Mesodermal cell (in vitro differentiated cells): ENCODE results near the gene DHX29.

Experiments used
- H3K27ac ChIP-seq: 2 replicates; pipeline ENCODE4 v1.7.0; 2013; ENCODE audit warnings: mild to moderate bottlenecking, low read depth, low read length, moderate library complexity; ENCODE audit not compliant: severe bottlenecking
- H3K36me3 ChIP-seq: 2 replicates; pipeline ENCODE4 v1.7.1; 2013; ENCODE audit warnings: mild to moderate bottlenecking, low read length, moderate library complexity; ENCODE audit not compliant: control insufficient read depth, insufficient read depth
- H3K4me1 ChIP-seq: one replicate; pipeline ENCODE4 v1.7.1; 2013; ENCODE audit warnings: mild to moderate bottlenecking, low read length; ENCODE audit not compliant: insufficient read depth, control insufficient read depth, poor library complexity, severe bottlenecking
- H3K4me3 ChIP-seq: 2 replicates; pipeline ENCODE4 v1.7.0; 2013; ENCODE audit warnings: low read length, control low read depth, mild to moderate bottlenecking; ENCODE audit not compliant: insufficient read depth, poor library complexity, severe bottlenecking; ENCODE audit errors: extremely low read depth
- H3K9me3 ChIP-seq: 2 replicates; pipeline ENCODE4 v1.7.1; 2013; ENCODE audit warnings: mild to moderate bottlenecking, low read length, moderate library complexity; ENCODE audit not compliant: control insufficient read depth
- WGBS, 2 experiments: methylation state at CpG; one replicate each; pipeline ENCODE4 v1.1.5; 2013; ENCODE audit warnings: missing lambda C conversion rate in 2 of 2; ENCODE audit not compliant: insufficient coverage in 2 of 2; 5-methylcytosine and 5-hydroxymethylcytosine counted together

DHX29 gene

DNA sequence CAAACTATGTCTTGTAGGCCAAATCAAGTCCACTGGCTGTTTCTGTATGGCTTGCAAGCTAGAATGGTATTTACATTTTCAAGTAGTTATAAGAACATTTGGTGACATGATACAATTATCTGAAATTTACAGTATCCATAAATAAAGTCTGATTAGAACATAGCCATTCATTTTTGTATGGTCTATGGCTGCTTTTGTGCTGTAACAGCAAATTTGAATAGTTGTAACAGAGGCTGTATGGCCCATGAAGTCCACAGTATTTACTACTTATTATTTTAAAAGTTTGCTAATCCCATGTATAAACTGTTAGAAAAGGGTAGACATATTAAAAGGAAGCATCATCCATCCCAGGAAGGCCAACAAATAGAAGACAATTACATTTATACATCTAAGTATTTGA lies 17.7 kb downstream of the DHX29 start:
- H3K4me1 ChIP-seq = no peaks in the 10 kb centered on the region
- no peak overlapping the region for H3K4me3 ChIP-seq
- H3K36me3 ChIP-seq = peaks cover 58% of the 10 kb centered on the region
- H3K9me3 ChIP-seq = no peaks in the 10 kb centered on the region
- H3K27ac ChIP-seq = no peak overlapping the region

DNA sequence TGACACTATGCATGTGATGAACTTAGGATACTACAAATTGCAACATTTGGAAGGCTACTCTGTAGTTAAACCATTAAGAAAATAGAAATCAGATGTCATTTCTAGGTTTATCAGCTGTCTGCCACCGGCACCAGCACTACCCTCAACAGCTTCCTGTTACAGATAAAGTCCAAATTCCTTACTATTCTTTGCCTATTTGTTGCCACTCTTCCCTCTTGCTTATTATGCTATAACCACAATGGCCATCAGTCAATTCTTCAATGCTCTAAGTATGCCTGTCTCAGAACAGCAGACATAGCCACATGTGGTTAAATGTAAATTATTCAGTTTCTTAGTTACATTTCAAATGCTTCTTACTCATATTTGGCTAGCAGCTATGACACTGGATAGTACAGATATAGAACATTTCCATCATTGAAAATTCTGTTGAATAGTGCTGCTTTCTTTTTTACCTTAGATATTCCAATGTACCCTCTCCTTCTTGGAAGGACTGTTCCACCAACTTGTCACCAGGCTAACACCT lies 21.0 kb downstream of the DHX29 start:
- H3K36me3 ChIP-seq = peaks cover 53% of the 10 kb centered on the region

DNA sequence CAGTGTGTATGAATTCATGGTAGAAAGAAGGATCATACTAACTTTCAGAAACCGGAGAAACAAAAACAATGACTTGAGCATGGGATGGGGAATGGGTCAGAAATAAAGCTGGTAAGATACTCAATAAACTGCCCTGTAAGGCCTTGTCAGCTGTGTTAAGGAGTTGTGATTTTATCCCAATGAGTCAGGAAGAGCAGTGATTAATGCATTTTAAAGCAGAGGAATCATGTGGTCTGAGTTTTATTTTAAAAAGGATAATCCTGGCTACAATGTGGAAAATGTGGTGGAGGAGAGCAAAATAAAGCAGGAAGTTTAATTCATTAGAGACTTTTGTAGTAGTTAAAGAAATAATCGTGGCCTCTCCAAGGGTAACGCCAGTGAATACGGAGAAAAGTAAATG lies 28.7 kb downstream of the DHX29 start:
- WGBS, 2 experiments = 97 to 98% methylated on average over 4 of the region's 4 CpGs
- no peak overlapping the region for H3K27ac ChIP-seq

More for the DNA sequence above, 21.0 kb downstream of the DHX29 start:
- Histone ChIP-seq H3K4me1 (no peaks in the 10 kb centered on the region), H3K27ac (no peak overlapping the region), H3K9me3 (no peaks in the 10 kb centered on the region), H3K4me3 (no peak overlapping the region)
- WGBS, 2 experiments = 82 to 88% methylated on average over 1 of the region's 1 CpG

DNA sequence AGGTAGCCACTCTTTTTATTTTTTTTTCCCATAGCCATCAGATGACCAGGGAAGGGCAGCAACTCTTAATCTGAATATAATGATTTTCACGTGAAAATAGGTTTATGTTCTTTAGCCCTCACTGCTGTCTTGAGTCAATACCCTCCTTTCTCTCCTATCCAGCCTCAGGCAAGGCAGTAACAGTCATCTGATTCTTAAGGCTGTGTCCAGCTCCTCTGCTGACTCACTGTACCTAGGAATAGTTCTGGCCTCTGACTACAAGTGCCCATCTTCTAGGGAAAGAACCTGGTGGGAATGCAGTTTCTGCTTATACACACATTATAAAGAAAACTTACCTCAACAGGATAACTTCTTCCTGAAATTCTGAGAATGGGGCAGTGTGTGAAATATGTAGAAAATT lies 30.7 kb downstream of the DHX29 start:
- Histone ChIP-seq H3K4me1 (no peaks in the 10 kb centered on the region), H3K27ac (no peak overlapping the region), H3K4me3 (no peak overlapping the region), H3K36me3 (peaks cover 71% of the 10 kb centered on the region), H3K9me3 (no peaks in the 10 kb centered on the region)
- 78 to 100% methylated on average over 1 of the region's 1 CpG for WGBS, 2 experiments

More for the DNA sequence above, 28.7 kb downstream of the DHX29 start:
- Histone ChIP-seq H3K9me3 (no peaks in the 10 kb centered on the region), H3K36me3 (peaks cover 66% of the 10 kb centered on the region), H3K4me3 (no peak overlapping the region), H3K4me1 (no peaks in the 10 kb centered on the region)

DNA sequence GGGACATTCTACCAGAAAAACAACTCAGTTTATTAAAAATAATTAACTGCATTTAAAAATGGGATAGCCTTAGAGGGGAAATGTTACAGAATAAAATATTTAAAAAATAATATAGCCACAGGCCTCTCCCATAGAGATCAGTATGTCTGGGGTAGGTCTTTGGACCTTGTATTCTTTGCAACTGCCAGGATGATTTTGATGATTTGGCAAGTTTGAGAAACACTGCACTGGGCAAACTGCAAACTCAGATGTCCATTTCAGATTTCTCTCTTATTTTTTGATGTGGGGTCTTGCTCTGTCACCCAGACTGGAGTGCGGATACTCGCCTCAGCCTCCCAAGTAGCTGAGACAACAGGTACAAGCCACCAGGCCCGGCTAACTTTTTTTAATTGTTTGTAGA lies 49.2 kb downstream of the DHX29 start:
- no peak overlapping the region for H3K27ac ChIP-seq
- no peak overlapping the region for H3K4me3 ChIP-seq
- 96 to 100% methylated on average over 2 to 3 of the region's 3 CpGs for WGBS, 2 experiments
- no peaks in the 10 kb centered on the region for H3K9me3 ChIP-seq
- peaks cover 40% of the 10 kb centered on the region for H3K36me3 ChIP-seq
- no peaks in the 10 kb centered on the region for H3K4me1 ChIP-seq

DNA sequence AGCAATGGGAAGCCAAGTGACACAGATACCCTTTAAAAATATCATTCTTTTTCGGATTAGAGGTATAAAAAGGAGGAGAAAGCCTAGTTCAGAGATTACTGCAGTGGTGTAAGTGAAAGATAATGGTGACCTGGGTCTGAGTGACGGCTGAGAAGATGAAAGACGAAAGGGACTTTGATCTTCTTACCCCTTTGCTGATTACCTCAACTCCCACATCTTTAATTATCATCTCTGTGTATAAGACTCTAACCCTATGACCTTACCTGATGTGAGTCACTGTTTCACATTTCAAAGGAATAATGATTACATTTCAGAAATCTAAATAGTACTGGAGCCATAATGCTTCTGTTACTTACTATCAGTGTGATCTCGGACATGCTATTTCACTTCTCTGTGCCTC lies 52.7 kb downstream of the DHX29 start:
- H3K9me3 ChIP-seq = no peaks in the 10 kb centered on the region
- no peaks in the 10 kb centered on the region for H3K4me1 ChIP-seq
- no peak overlapping the region for H3K4me3 ChIP-seq
- peaks cover 27% of the 10 kb centered on the region for H3K36me3 ChIP-seq
- H3K27ac ChIP-seq = no peak overlapping the region
- no CpG with 5 or more reads among the region's 4 CpGs for WGBS, 2 experiments

DNA sequence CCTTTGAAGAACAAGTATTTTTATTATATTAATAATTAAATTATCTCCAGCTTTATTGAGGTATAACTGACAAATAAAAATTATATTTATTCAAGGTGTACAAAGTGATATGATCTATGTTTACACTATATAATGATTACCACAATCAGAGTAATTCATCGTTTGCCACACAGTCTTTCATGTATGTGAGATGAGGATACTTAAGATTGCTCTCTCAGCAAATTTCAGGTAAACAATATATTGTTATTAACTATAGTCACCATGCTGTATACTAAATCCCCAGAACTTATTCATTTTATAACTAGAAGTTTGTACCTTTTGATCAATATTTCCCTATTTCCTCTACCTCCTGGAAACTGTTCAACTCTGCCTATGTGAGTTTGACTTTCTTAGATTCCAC lies 57.4 kb downstream of the DHX29 start:
- Histone ChIP-seq H3K36me3 (peaks cover 2% of the 10 kb centered on the region), H3K9me3 (no peaks in the 10 kb centered on the region), H3K27ac (no peak overlapping the region), H3K4me1 (no peaks in the 10 kb centered on the region), H3K4me3 (no peak overlapping the region)
- WGBS, 2 experiments = no CpG with 5 or more reads among the region's 1 CpG

DNA sequence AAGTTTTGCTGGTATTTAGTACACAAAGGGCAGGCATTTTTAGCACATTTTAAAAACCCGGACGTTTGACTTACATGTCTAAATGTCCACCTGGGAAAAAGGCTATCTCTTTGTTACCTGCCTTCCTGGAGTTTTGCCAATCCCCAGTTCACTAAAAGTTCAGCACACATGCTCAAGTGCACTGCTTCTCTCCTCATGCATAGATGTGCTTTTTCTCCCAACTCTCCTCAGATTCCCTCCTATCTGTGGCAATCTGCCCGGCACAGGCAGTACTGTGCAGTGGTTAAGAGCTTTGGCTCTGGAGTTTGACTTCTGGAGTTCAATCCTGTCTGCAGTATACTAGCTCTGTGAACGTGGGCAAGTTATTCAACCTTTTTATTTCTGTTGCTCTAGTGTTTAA lies 65.7 kb downstream of the DHX29 start:
- no peaks in the 10 kb centered on the region for H3K36me3 ChIP-seq
- H3K27ac ChIP-seq = no peak overlapping the region
- no peak overlapping the region for H3K4me3 ChIP-seq
- no peaks in the 10 kb centered on the region for H3K4me1 ChIP-seq
- no peaks in the 10 kb centered on the region for H3K9me3 ChIP-seq
- 69 to 87% methylated on average over 3 to 4 of the region's 4 CpGs for WGBS, 2 experiments

DNA sequence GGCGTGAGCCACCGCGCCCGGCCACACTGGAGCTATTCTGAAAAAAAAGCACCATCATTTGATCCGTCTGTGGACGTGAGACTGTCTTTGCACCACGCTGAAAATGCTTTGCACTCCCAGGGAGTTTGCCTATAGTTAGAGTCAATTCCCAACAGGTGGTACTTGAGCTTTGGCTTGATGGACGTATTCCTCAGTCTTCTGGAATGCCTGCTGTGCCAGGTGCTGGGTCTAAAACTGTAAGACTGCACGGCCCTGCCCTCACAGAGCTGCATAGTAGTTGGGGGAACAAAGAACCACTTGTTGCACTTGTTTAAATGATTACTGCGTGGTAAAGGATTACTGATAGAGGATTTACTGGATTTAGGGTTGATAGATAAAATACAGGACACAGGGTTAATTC lies 70.7 kb downstream of the DHX29 start:
- H3K4me3 ChIP-seq = no peak overlapping the region
- no peaks in the 10 kb centered on the region for H3K36me3 ChIP-seq
- WGBS, 2 experiments = 71 to 73% methylated on average over 10 of the region's 10 CpGs
- H3K4me1 ChIP-seq = peaks cover 10% of the 10 kb centered on the region
- H3K27ac ChIP-seq = no peak overlapping the region
- no peaks in the 10 kb centered on the region for H3K9me3 ChIP-seq

DNA sequence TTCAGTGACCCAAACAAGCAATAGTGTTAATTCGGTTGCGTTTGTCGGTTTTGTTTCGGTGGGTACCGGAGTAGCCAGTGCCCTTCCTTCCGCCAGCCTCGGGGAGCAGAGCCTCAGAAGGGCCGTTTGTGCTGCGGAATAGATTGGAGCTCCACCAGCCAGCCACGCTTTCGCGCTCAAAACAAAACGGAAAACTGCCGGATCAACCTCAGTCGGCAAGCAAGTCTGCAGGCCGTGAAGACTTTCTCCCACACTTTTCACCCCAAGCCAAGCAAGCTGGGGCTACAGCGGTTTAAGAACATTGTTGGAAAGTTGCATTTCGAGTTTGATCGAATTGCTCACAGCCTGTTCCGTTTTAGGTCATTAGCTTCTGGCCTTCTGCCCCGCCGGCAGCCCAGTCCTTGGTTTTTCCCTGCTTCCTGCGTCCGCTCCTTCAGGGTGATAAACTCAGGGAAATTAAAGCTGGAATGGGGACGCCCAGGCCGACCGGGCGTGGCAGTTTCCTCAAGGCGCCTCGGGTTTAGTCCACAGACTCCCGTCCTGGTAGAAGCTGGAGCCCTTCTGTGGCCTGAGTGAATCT lies 73.3 kb downstream of the DHX29 start:
- 0 to 1% methylated on average over 25 to 28 of the region's 31 CpGs for WGBS, 2 experiments
- Histone ChIP-seq H3K9me3 (no peaks in the 10 kb centered on the region), H3K27ac (no peak overlapping the region), H3K4me1 (peaks cover 17% of the 10 kb centered on the region), H3K4me3 (peak overlapping the region; percentile 44), H3K36me3 (no peaks in the 10 kb centered on the region)

DNA sequence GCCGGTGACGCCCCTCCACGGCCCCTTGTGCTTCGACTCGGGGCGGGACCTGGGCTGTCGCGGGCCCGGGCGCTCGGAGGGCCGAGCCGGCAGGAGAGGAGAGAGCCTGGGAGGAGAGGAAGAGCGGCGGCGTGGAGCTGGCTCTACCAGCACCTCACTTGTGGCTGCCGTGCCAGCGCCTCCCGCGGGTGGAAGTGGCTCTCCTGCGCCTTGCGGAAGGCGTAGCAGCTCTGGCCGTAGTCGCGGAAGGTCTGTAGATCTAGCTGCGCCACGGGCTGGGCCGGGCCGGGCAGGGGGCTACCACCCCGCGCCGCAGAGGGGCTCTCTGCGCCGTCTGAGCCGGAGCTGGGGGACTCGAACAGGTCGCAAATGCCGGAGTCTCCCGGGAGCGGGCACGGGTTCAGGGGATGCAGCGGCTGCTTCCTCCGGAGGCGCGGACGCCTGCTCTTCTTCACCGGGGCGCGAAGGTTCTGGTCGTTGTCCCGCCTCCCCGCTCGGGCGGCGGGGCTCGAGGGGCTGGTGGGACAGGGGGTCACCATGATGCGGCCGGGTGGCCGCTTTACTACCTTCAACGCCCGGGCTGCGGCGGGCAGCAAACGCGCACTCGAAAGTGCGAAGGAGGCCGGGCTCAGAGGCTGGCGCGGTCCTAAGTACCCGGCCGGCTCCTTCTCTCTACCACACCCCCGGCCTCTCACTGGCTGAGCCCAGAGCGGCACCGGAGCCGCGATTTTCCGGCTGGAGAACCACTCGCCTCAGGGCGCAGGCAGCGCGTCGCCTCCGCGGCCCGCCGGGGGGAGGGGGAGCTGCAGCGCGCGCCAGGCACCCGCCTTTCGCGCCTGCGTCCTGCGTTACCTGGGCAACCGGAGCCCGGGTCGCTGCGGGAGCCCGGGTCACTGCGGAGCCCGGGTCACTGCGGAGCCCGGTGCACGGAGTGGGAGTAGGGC lies 74.2 kb downstream of the DHX29 start, which contains the start of gene CCNO:
CCNO (minus strand) TSS at position 624 of the 944 bp plus-strand sequence; CDS start at position 539, 85 bp downstream.
- H3K4me1 ChIP-seq = peaks cover 17% of the 10 kb centered on the region
- peak within 1 kb of the TSS; percentile 44 for H3K4me3 ChIP-seq
- H3K36me3 ChIP-seq = no peaks in the 10 kb centered on the region
- H3K9me3 ChIP-seq = no peaks in the 10 kb centered on the region
- WGBS, 2 experiments = 0 to 1% methylated on average over 73 to 94 of the region's 106 CpGs
- H3K27ac ChIP-seq = no peak within 1 kb of the TSS
